ENCODE results near the gene POLR2E. TPM values are rescaled to one million over a fixed set of nuclear protein-coding genes. Genes with fewer than 3 reads are reported as not detected.

Gene POLR2E
- total and polyA plus RNA-seq, 9 donors, result 69.6 to 149 (median 133) TPM

- 64% methylated on average over 33 of the region's 38 CpGs for WGBS (ENCODE audit: insufficient coverage)
- Histone ChIP-seq H3K4me1 (ENCODE audit: control insufficient read depth, insufficient read depth, low read length) (peaks cover 62% of the 10 kb centered on the region), H3K4me3 (ENCODE audit: low read length) (no peak overlapping the region), H3K27ac (ENCODE audit: low read length) (peak overlapping the region; percentile 65), H3K27me3 (ENCODE audit: control insufficient read depth, insufficient read depth, low read length) (no peaks in the 10 kb centered on the region), H3K9me3 (replicated peaks; ENCODE audit: control insufficient read depth, low read depth, low read length) (no peaks in the 10 kb centered on the region), H3K36me3 (ENCODE audit: control insufficient read depth, insufficient read depth, low read length) (peaks cover 35% of the 10 kb centered on the region)
- no peak for DNase-seq
These were observed 9.3 kb downstream of the POLR2E start for GRCh38 chr19:1085676-1086442.

DNA sequence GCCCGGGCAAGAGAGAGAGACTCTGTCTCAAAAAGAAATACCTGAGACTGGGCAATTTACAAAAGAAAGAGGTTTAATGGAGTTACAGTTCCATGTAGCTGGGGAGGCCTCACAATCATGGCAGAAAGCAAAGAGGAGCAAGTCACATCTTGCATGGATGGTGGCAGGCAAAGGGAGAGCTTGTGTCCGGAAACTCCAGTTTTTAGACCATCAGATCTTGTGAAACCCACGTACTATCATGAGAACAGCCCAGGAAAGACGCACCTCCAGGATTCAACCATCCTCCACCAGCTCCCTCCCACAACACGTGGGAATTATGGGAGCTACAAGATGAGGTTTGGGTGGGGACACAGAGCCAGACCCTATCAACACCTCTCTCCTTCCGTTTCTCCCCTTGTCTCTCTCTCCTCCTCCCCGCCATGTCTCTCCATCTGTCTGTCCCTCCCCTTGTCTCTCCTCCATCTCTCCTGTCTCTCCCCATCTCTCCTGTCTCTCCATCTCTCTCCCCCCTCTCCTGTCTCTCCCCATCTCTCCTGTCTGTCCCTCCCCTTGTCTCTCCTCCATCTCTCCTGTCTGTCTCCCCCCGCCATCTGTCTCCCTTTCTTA lies 10.0 kb downstream of the POLR2E start:
- peaks cover 62% of the 10 kb centered on the region for H3K4me1 ChIP-seq (ENCODE audit: control insufficient read depth, insufficient read depth, low read length)
- H3K27ac ChIP-seq (ENCODE audit: low read length), result no peak overlapping the region

DNA sequence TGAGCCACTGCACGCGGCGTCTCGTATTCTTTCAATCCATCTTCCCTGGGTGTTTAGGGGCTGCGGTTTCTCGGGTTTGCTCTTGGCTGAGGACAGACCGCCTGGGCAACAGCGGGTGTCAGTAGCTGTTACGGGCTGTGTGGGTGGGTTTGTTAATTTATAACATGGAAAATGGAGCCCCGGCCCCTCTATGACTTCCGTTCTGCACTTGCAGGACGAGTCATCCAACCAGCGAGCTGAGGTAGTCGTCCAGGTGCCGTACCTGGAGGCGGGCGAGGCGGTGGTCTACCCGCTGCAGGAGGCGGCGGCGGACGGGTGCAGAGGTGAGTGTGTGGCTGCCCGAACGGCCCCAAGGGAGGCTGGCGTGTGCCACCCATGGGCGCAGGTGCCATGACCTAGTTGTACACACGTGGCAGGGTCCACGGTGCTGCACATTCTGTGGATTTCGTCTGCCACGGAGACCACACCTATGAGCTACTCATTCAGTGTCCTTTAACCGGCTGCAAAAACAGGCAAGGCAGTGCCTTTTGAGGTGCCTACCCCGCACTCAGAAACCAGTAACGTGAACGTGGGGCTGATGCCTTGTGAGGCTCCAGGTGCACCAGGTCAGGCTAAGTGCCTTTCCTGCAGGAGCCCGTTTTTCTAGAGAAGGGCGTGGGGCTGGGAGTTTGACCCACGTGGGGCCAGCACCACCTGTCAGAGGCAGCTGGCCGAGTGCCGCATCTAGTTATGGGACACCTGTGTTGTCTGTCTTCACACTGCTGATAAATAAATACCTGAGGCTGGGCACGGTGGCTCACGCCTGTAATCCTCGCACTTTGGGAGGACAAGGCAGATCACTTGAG lies 10.9 kb downstream of the POLR2E start:
- WGBS (ENCODE audit: insufficient coverage), result 84% methylated on average over 33 of the region's 43 CpGs
- Histone ChIP-seq H3K9me3 (replicated peaks; ENCODE audit: control insufficient read depth, low read depth, low read length) (no peaks in the 10 kb centered on the region), H3K4me1 (ENCODE audit: control insufficient read depth, insufficient read depth, low read length) (peaks cover 62% of the 10 kb centered on the region), H3K27ac (ENCODE audit: low read length) (no peak overlapping the region), H3K36me3 (ENCODE audit: control insufficient read depth, insufficient read depth, low read length) (peaks cover 26% of the 10 kb centered on the region), H3K4me3 (ENCODE audit: low read length) (no peak overlapping the region), H3K27me3 (ENCODE audit: control insufficient read depth, insufficient read depth, low read length) (no peaks in the 10 kb centered on the region)
- no peak for DNase-seq

More for the DNA sequence above, 10.0 kb downstream of the POLR2E start:
- Histone ChIP-seq H3K9me3 (replicated peaks; ENCODE audit: control insufficient read depth, low read depth, low read length) (no peaks in the 10 kb centered on the region), H3K27me3 (ENCODE audit: control insufficient read depth, insufficient read depth, low read length) (no peaks in the 10 kb centered on the region), H3K36me3 (ENCODE audit: control insufficient read depth, insufficient read depth, low read length) (peaks cover 32% of the 10 kb centered on the region), H3K4me3 (ENCODE audit: low read length) (no peak overlapping the region)
- 61% methylated on average over 4 of the region's 8 CpGs for WGBS (ENCODE audit: insufficient coverage)
- no peak for DNase-seq

- H3K4me1 ChIP-seq (ENCODE audit: control insufficient read depth, insufficient read depth, low read length), result peaks cover 55% of the 10 kb centered on the region
- DNase-seq, result no peak
- H3K27me3 ChIP-seq (ENCODE audit: control insufficient read depth, insufficient read depth, low read length), result no peaks in the 10 kb centered on the region
- no peaks in the 10 kb centered on the region for H3K9me3 ChIP-seq (replicated peaks; ENCODE audit: control insufficient read depth, low read depth, low read length)
- H3K27ac ChIP-seq (ENCODE audit: low read length), result no peak overlapping the region
- H3K36me3 ChIP-seq (ENCODE audit: control insufficient read depth, insufficient read depth, low read length), result peaks cover 16% of the 10 kb centered on the region
- no peak overlapping the region for H3K4me3 ChIP-seq (ENCODE audit: low read length)
- WGBS (ENCODE audit: insufficient coverage), result 82% methylated on average over 49 of the region's 59 CpGs
These were observed 12.0 kb downstream of the POLR2E start for GRCh38 chr19:1082928-1083816.

DNA sequence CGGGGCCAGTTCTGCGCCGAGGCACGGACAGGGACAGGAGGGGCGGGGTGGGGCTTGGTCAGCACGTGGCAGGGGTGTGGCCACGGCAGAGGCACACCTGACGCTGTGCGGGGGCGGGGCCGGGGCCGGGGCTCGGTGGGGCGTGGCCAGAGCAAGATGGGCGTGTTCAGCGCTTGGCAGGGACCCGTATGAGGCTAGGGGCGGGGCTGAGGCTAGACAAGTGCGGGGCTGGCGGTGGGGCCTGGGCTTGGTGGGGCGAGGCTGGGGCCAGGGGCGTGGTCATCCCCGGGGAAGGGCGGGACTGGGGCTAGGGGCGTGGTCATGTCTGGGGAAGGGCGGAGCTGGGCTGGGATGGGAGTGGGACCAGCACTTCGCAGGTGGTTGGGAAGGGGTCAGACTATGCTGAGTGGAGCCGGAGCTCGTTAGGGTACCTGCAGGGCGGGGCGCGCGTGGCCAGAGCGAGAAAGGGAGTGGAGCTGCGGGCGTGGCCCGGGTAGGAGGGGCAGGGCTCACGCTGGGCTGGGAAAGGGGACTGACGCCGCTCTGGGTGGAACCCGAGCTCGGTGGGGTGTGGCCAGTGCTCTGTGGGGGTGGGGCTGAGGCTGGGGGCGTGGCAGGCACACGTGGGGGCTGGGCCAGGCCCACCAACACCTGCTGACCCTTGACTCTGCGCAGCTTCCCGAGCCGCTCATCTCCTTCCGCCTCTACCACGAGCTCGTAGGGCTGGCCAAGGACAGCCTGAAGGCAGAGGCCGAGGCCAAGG lies 12.8 kb downstream of the POLR2E start:
- DNase-seq, result no peak
- no peaks in the 10 kb centered on the region for H3K27me3 ChIP-seq (ENCODE audit: control insufficient read depth, insufficient read depth, low read length)

GRCh38 chr19:1081301-1082164 lies 13.6 kb downstream of the POLR2E start:
- 60% methylated on average over 58 of the region's 58 CpGs for WGBS (ENCODE audit: insufficient coverage)
- Histone ChIP-seq H3K9me3 (replicated peaks; ENCODE audit: control insufficient read depth, low read depth, low read length) (no peaks in the 10 kb centered on the region), H3K27me3 (ENCODE audit: control insufficient read depth, insufficient read depth, low read length) (no peaks in the 10 kb centered on the region), H3K4me1 (ENCODE audit: control insufficient read depth, insufficient read depth, low read length) (peaks cover 39% of the 10 kb centered on the region), H3K4me3 (ENCODE audit: low read length) (no peak overlapping the region), H3K36me3 (ENCODE audit: control insufficient read depth, insufficient read depth, low read length) (peaks cover 9% of the 10 kb centered on the region), H3K27ac (ENCODE audit: low read length) (peak overlapping the region; percentile 35)
- no peak for DNase-seq

More for the DNA sequence above, 12.8 kb downstream of the POLR2E start:
- no peaks in the 10 kb centered on the region for H3K9me3 ChIP-seq (replicated peaks; ENCODE audit: control insufficient read depth, low read depth, low read length)
- WGBS (ENCODE audit: insufficient coverage), result 16% methylated on average over 50 of the region's 51 CpGs
- H3K36me3 ChIP-seq (ENCODE audit: control insufficient read depth, insufficient read depth, low read length), result peaks cover 10% of the 10 kb centered on the region
- H3K4me1 ChIP-seq (ENCODE audit: control insufficient read depth, insufficient read depth, low read length), result peaks cover 47% of the 10 kb centered on the region
- no peak overlapping the region for H3K27ac ChIP-seq (ENCODE audit: low read length)
- H3K4me3 ChIP-seq (ENCODE audit: low read length), result peak overlapping the region; percentile 2

DNA sequence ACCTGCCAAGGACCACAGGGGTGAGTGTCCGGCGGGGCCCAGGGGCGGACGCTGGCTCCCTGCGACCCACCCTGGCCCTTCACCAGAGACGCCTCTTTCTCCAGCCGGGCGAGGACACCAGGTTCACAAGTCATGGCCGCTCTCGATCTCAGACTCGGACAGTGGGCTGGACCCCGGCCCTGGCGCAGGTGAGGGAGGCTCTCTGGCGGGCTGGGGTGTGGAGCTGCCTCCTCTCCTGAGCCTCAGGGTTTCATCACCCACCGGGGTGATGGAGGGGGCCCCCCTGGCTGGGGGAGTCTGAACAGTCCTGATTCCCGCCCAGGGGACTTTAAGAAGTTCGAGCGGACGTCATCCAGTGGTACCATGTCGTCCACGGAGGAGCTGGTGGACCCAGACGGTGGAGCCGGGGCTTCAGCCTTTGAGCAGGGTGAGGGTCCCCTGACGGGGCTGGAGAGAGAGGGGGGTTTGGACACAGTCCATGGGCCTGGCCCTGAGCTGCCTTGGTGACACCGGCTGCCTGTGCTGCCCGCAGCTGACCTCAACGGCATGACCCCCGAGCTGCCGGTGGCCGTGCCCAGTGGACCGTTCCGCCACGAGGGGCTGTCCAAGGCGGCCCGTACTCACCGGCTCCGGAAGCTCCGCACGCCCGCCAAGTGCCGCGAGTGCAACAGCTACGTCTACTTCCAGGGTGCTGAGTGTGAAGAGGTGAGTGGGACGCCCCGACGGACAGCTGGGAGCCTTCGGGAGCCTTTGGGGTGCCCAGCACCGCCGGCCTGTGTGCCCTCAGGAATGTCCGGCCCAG lies 14.6 kb downstream of the POLR2E start:
- Histone ChIP-seq H3K27ac (ENCODE audit: low read length) (no peak overlapping the region), H3K4me3 (ENCODE audit: low read length) (no peak overlapping the region), H3K36me3 (ENCODE audit: control insufficient read depth, insufficient read depth, low read length) (peaks cover under 1% of the 10 kb centered on the region), H3K27me3 (ENCODE audit: control insufficient read depth, insufficient read depth, low read length) (no peaks in the 10 kb centered on the region), H3K4me1 (ENCODE audit: control insufficient read depth, insufficient read depth, low read length) (peaks cover 33% of the 10 kb centered on the region), H3K9me3 (replicated peaks; ENCODE audit: control insufficient read depth, low read depth, low read length) (no peaks in the 10 kb centered on the region)
- no peak for DNase-seq
- 92% methylated on average over 42 of the region's 50 CpGs for WGBS (ENCODE audit: insufficient coverage)

- Histone ChIP-seq H3K27me3 (ENCODE audit: control insufficient read depth, insufficient read depth, low read length) (no peaks in the 10 kb centered on the region), H3K27ac (ENCODE audit: low read length) (no peak overlapping the region), H3K4me3 (ENCODE audit: low read length) (no peak overlapping the region), H3K9me3 (replicated peaks; ENCODE audit: control insufficient read depth, low read depth, low read length) (no peaks in the 10 kb centered on the region), H3K4me1 (ENCODE audit: control insufficient read depth, insufficient read depth, low read length) (peaks cover 32% of the 10 kb centered on the region), H3K36me3 (ENCODE audit: control insufficient read depth, insufficient read depth, low read length) (no peaks in the 10 kb centered on the region)
- 89% methylated on average over 41 of the region's 45 CpGs for WGBS (ENCODE audit: insufficient coverage)
- DNase-seq, result no peak
These were observed 15.5 kb downstream of the POLR2E start for GRCh38 chr19:1079566-1080111.
